DND-41 (cell line): ENCODE data around the gene GPR107.

Experiments used
- CTCF ChIP-seq: IDR thresholded peaks from 2 replicates; pipeline ENCODE4 v1.5.1; 2012; ENCODE audit warnings: borderline replicate concordance, low read length, moderate library complexity, mild to moderate bottlenecking; ENCODE audit not compliant: poor library complexity, severe bottlenecking; ENCODE audit errors: extremely low read depth
- EZH2 ChIP-seq: IDR thresholded peaks from 3 replicates; pipeline ENCODE4 v1.6.1; 2012; ENCODE audit warnings: borderline replicate concordance, low read depth, mild to moderate bottlenecking, moderate library complexity, low read length, inconsistent platforms; ENCODE audit not compliant: severe bottlenecking

- TF ChIP-seq CTCF (no peak), EZH2 (no peak)
Measured at GRCh38 chr9:130114741-130115140, 61.0 kb downstream of the GPR107 start.
